ENCODE results near the gene STXBP3. TPM values are rescaled to one million over a fixed set of nuclear protein-coding genes. Genes with fewer than 3 reads are reported as not detected.
A peak's percentile ranks its signal among the peaks of the same experiment; 100 is the strongest.

STXBP3 gene
- total and polyA plus RNA-seq, 9 of the 15 experiments (the other 6 are each of a cell fraction or from before 2014, with no cell fraction given) = 32.5 to 52.5 (median 39.2) TPM

DNA sequence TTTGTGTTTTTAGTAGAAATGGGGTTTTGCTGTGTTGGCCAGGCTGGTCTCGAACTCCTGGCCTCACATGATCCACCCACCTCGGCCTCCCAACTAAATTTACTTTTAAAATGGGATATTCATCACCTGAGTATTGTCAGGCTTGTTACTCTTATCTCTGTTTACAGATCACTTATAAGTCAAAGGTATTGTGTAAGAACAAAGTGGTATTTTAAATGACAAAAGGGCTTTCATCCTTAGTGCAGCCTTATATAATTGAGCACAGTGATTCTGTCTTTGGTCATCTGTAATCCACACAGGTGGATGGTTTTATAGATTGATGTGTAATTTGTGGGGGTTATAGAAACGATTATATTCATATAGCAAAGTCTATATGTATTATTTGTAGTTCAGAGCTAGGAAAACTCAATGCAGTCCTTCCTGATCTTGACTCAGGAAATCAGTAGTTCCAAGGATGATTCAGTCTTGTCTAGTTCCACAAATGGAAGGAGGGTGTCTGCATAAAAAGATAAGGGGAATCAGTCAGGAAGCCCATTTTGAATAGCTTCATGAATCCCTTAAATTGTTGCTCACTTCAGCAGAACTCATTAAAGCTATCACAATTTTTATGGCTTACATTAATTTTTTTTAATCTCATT is 34.6 kb downstream of the STXBP3 start (continued):
- TF ChIP-seq MEF2A (IDR thresholded peaks at IDR 0.05; ENCODE audit: control insufficient read depth, low read depth, low read length) (peak; percentile 12; the same call in 1 of the 2 replicates), TCF3 (CRISPR knock-in tag; IDR thresholded peaks at IDR 0.05) (peak; percentile 89), ZC3H8 (IDR thresholded peaks at IDR 0.05) (no peak), HLTF (IDR thresholded peaks at IDR 0.05) (no peak), JUND (IDR thresholded peaks at IDR 0.05; ENCODE audit: borderline replicate concordance, low read depth, low read length) (peak; percentile 83), JUND (tag; IDR thresholded peaks at IDR 0.05; ENCODE audit: borderline replicate concordance, low read depth, low read length) (peak; percentile 68; the same call in 2 of the 3 replicates), FOXM1 (IDR thresholded peaks at IDR 0.05; ENCODE audit: low read depth) (peak; percentile 51; the same call in 1 of the 2 replicates), FOXM1 (CRISPR knock-in tag; IDR thresholded peaks at IDR 0.05; ENCODE audit: low read depth) (no peak), NCOR1 (IDR thresholded peaks at IDR 0.05) (peak; percentile 65), CEBPB (tag; IDR thresholded peaks at IDR 0.05) (peak; percentile 89), CBX3 (IDR thresholded peaks at IDR 0.05; ENCODE audit: borderline replicate concordance in 1 of 2, low read length in 2 of 2) (peak in 1 of 2 experiments; percentile 8; a peak in 1 of 3 replicates), SMARCC2 (IDR thresholded peaks at IDR 0.05; ENCODE audit: low read depth) (peak; percentile 48; the same call in 1 of the 2 replicates), SP2 (IDR thresholded peaks at IDR 0.05; ENCODE audit: extremely low read depth, low read depth, low read length, poor library complexity, severe bottlenecking) (no peak), MAFK (IDR thresholded peaks at IDR 0.05; ENCODE audit: low read length) (peak; percentile 62), SOX6 (IDR thresholded peaks at IDR 0.05) (peak; percentile 83; the same call in 1 of the 2 replicates)
- TF ChIP-seq, protein P1, sequence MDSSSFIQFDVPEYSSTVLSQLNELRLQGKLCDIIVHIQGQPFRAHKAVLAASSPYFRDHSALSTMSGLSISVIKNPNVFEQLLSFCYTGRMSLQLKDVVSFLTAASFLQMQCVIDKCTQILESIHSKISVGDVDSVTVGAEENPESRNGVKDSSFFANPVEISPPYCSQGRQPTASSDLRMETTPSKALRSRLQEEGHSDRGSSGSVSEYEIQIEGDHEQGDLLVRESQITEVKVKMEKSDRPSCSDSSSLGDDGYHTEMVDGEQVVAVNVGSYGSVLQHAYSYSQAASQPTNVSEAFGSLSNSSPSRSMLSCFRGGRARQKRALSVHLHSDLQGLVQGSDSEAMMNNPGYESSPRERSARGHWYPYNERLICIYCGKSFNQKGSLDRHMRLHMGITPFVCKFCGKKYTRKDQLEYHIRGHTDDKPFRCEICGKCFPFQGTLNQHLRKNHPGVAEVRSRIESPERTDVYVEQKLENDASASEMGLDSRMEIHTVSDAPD (CRISPR knock-in tag; IDR thresholded peaks at IDR 0.05) = no peak
